ENCODE results near the gene KLF12.

KLF12 gene

GRCh38 chr13:74168263-74168675 is 34.1 kb upstream of the KLF12 start:
- ChIA-PET POLR2A (no interaction called here), CTCF (interaction anchor here (1.6 kb wide), 1 partner anchor 22 kb away, joined by 5 read pairs; no protein-coding TSS in a partner anchor)
- no peak for DNase-seq (ENCODE audit: extremely low spot score)
- no peak for TF ChIP-seq CTCF (IDR thresholded peaks at IDR 0.05; ENCODE audit: control extremely low read depth, extremely low read depth, low read depth, missing control alignments)

GRCh38 chr13:74166261-74167004 is 32.2 kb upstream of the KLF12 start:
- DNase-seq (ENCODE audit: extremely low spot score): no peak
- CTCF ChIA-PET: interaction anchor here (1.0 to 1.2 kb wide), 3 partner anchors 11 to 97 kb away, joined by 3 read pairs; no protein-coding TSS in a partner anchor
- TF ChIP-seq CTCF (IDR thresholded peaks at IDR 0.05; ENCODE audit: control extremely low read depth, extremely low read depth, low read depth, missing control alignments): no peak
- POLR2A ChIA-PET: no interaction called here

DNA sequence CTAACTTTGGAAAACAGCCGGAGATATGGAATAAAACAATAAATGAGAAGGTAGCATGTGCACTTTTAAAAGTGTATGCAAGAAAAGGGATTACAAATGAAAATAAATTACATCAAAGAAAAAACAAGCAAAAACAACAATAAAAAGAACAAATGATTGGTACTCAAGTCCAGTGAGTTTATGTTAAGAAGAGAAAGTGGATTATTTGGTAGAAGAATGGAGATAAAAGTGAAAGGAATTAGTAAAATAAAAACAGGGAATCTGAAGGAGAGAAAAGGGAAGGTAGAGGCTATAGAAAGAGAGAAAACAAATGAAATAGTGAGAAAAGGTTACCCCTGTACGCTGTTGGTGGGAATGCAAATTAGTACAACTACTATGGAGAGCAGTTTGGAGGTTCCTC is 28.6 kb upstream of the KLF12 start:
- TF ChIP-seq CTCF (IDR thresholded peaks at IDR 0.05; ENCODE audit: control extremely low read depth, extremely low read depth, low read depth, missing control alignments): no peak
- no peak for DNase-seq (ENCODE audit: extremely low spot score)
- ChIA-PET CTCF (interaction anchor here (0.8 kb wide), 1 partner anchor 28 kb away, joined by 3 read pairs; no protein-coding TSS in a partner anchor), POLR2A (no interaction called here)

- ChIA-PET POLR2A (no interaction called here), CTCF (no interaction called here)
- TF ChIP-seq CTCF (IDR thresholded peaks at IDR 0.05; ENCODE audit: control extremely low read depth, extremely low read depth, low read depth, missing control alignments): no peak
Measured at GRCh38 chr13:74162135-74162534, 27.9 kb upstream of the KLF12 start.

GRCh38 chr13:74158571-74159352 is 24.6 kb upstream of the KLF12 start:
- TF ChIP-seq CTCF (IDR thresholded peaks at IDR 0.05; ENCODE audit: control extremely low read depth, extremely low read depth, low read depth, missing control alignments): no peak
- ChIA-PET POLR2A (no interaction called here), CTCF (no interaction called here)
- no peak for DNase-seq (ENCODE audit: extremely low spot score)

More at GRCh38 chr13:74162135-74162534, 27.9 kb upstream of the KLF12 start:
- DNase-seq (ENCODE audit: extremely low spot score): no peak

GRCh38 chr13:74158028-74158427 is 23.8 kb upstream of the KLF12 start:
- DNase-seq (ENCODE audit: extremely low spot score): no peak
- TF ChIP-seq CTCF (IDR thresholded peaks at IDR 0.05; ENCODE audit: control extremely low read depth, extremely low read depth, low read depth, missing control alignments): no peak
- POLR2A ChIA-PET: no interaction called here
- CTCF ChIA-PET: no interaction called here

Data from GM10248 (cell line).